ENCODE measurements around the gene CBX5.

DNA sequence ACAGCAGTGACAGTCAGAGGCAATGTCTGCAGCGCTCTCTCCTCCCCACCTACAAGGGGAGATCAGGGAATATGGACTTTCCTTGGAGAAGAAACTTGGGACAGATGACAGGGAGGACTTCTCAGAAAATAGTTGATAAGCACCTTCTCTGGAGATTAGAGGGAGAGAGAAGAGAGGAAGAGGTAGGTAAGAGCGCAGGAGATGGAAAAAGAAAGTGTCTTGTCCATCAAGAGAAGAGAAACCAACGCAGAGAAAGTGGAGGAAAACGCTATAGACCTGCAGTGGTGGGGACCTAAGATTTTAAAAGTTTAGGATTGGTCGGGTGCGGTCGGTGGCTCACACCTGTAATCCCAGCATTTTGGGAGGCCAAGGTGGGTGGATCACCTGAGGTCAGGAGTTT lies 75.6 kb downstream of the CBX5 start:
- TF ChIP-seq, protein P1, sequence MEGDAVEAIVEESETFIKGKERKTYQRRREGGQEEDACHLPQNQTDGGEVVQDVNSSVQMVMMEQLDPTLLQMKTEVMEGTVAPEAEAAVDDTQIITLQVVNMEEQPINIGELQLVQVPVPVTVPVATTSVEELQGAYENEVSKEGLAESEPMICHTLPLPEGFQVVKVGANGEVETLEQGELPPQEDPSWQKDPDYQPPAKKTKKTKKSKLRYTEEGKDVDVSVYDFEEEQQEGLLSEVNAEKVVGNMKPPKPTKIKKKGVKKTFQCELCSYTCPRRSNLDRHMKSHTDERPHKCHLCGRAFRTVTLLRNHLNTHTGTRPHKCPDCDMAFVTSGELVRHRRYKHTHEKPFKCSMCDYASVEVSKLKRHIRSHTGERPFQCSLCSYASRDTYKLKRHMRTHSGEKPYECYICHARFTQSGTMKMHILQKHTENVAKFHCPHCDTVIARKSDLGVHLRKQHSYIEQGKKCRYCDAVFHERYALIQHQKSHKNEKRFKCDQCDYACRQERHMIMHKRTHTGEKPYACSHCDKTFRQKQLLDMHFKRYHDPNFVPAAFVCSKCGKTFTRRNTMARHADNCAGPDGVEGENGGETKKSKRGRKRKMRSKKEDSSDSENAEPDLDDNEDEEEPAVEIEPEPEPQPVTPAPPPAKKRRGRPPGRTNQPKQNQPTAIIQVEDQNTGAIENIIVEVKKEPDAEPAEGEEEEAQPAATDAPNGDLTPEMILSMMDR (IDR thresholded peaks at IDR 0.05; ENCODE audit: low read depth, low read length) = no peak
- TF ChIP-seq EZH2phosphoT487 (IDR thresholded peaks at IDR 0.05; ENCODE audit: low read depth) = no peak
